OCI-LY3 (cell line): Measurements from ENCODE around the gene KCTD16.

Experiments
- EZH2phosphoT487 ChIP-seq: fragments of 200-600 bp; shearing (Covaris generic); IDR thresholded peaks from 2 replicates; pipeline ENCODE4 v1.6.1; 2018; ENCODE audit warnings: antibody characterized with exemption, mixed run types, low read depth
- TF ChIP-seq, protein P1 (sequence below): fragments of 200-600, 300-600 bp; sonication (generic); IDR thresholded peaks from 2 replicates; pipeline ENCODE4 v1.5.1; 2014; ENCODE audit warnings: antibody characterized with exemption, low read length, low read depth

DNA sequence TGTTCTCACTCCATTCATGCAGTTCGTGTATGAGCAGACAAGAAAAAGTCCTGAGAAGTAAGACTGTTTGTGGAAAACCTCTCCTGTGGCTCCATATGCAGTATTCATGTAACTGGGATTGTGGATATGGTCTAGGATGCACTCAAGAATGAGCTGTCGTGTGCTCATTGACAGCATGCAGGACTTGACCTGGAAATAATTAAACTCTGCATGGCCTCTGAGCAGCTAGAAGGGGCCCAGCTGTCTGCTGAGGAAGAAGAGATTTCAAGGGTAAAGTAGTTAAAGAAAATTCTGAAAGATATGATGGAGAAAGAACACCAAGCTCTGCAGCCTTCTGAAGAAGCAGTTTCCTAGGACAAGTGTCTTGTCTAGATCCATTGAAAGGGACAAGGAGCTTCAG, 89.4 kb downstream of the KCTD16 start:
- TF ChIP-seq, protein P1, sequence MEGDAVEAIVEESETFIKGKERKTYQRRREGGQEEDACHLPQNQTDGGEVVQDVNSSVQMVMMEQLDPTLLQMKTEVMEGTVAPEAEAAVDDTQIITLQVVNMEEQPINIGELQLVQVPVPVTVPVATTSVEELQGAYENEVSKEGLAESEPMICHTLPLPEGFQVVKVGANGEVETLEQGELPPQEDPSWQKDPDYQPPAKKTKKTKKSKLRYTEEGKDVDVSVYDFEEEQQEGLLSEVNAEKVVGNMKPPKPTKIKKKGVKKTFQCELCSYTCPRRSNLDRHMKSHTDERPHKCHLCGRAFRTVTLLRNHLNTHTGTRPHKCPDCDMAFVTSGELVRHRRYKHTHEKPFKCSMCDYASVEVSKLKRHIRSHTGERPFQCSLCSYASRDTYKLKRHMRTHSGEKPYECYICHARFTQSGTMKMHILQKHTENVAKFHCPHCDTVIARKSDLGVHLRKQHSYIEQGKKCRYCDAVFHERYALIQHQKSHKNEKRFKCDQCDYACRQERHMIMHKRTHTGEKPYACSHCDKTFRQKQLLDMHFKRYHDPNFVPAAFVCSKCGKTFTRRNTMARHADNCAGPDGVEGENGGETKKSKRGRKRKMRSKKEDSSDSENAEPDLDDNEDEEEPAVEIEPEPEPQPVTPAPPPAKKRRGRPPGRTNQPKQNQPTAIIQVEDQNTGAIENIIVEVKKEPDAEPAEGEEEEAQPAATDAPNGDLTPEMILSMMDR: no peak
- no peak for TF ChIP-seq EZH2phosphoT487
